ENCODE measurements around the gene GFRA1.

The GFRA1 gene

DNA sequence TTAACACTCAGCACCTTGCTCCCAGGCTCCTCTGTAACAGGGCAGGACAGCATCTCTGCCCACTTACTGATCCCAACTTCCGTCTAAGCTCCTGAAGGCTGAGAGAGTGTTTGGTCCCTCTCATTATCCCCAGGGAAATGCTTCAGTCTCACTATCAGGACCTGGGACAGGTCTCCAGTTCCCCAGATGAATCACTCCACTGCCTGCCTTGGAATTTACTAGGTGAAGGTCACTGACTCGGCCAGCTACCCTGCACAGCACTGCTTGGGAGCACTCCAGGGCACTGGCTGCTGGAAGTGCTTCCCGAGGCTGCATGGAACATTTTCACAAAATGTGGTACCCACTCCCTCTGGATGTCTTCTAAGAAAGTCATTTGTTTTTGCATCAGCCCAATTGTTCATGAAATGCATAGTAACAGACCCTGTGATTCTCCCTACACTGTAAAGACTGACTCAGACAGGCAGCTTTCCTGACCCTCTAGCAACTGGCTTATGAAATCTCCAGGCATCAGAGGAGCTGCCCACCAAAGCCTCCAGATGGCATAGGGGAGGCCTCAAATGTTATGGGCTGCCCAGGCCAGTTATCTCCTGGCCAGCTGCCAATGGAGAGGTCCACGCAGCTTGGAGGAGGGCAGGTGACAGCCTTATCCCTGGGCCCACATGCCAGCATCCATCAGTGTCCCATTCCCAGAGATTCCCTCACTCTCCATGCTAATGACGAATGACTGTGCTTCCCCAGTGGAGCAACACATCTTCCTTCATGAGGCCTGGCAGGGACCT, 89.1 kb downstream of the GFRA1 start:
- TF ChIP-seq, protein P1, sequence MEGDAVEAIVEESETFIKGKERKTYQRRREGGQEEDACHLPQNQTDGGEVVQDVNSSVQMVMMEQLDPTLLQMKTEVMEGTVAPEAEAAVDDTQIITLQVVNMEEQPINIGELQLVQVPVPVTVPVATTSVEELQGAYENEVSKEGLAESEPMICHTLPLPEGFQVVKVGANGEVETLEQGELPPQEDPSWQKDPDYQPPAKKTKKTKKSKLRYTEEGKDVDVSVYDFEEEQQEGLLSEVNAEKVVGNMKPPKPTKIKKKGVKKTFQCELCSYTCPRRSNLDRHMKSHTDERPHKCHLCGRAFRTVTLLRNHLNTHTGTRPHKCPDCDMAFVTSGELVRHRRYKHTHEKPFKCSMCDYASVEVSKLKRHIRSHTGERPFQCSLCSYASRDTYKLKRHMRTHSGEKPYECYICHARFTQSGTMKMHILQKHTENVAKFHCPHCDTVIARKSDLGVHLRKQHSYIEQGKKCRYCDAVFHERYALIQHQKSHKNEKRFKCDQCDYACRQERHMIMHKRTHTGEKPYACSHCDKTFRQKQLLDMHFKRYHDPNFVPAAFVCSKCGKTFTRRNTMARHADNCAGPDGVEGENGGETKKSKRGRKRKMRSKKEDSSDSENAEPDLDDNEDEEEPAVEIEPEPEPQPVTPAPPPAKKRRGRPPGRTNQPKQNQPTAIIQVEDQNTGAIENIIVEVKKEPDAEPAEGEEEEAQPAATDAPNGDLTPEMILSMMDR (IDR thresholded peaks at IDR 0.05; ENCODE audit: control insufficient read depth, insufficient read depth, low read depth, low read length, missing control alignments), result no peak
- DNase-seq (ENCODE audit: low read depth), result no peak
- H3K4me3 ChIP-seq (ENCODE audit: control insufficient read depth, low read depth, low read length), result no peak overlapping the region

DNA sequence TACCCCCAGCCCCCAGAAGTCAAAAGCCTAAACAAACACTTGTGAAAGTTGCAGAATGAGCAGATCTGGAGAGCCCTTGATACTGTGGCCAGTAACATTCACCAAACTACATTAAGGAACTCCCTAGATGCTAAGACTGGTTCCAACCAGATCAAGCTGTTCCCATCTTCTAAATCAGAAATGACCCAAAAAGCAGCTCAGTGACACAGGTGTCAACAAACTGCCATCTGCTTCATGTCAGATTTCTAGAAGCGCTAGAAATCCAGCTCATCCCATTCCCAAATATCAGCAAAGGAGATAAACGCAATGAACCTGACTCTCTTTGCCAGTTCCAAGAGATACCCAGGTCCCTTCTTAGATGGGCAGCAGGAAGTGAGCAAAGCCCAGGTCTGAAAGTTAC, 90.6 kb downstream of the GFRA1 start:
- TF ChIP-seq, protein P1 (IDR thresholded peaks at IDR 0.05; ENCODE audit: control insufficient read depth, insufficient read depth, low read depth, low read length, missing control alignments), result no peak
- no peak for DNase-seq (ENCODE audit: low read depth)

DNA sequence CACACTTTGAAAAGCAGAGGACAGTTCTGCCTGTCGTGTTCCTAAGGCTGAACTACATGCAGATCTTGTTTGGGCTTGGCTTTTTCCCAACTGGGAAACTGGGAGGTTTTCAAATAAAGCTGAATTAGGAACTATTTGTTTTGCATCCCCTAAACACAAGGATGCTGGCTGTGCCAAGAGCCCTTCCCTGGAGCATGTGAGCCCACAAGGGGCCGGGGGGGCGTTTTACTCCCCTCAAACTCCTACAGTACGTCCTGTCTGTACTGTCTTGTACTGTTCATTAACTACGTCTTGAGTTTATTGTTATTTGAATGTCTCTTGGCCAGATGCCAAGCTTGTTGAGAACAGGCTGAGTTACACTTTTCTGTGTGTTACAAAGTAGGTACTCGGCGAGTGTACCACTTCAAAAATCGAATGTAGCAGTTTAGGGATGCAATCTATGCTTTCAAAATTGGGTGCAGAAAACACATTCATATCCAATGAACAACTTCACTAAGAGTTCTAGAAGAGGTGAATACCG, 94.9 kb downstream of the GFRA1 start:
- no peak for DNase-seq (ENCODE audit: low read depth)
- TF ChIP-seq, protein P1 (IDR thresholded peaks at IDR 0.05; ENCODE audit: control insufficient read depth, insufficient read depth, low read depth, low read length, missing control alignments), result no peak
- H3K4me3 ChIP-seq (ENCODE audit: control insufficient read depth, low read depth, low read length), result no peak overlapping the region

More for the DNA sequence above, 90.6 kb downstream of the GFRA1 start:
- H3K4me3 ChIP-seq (ENCODE audit: control insufficient read depth, low read depth, low read length), result no peak overlapping the region

DNA sequence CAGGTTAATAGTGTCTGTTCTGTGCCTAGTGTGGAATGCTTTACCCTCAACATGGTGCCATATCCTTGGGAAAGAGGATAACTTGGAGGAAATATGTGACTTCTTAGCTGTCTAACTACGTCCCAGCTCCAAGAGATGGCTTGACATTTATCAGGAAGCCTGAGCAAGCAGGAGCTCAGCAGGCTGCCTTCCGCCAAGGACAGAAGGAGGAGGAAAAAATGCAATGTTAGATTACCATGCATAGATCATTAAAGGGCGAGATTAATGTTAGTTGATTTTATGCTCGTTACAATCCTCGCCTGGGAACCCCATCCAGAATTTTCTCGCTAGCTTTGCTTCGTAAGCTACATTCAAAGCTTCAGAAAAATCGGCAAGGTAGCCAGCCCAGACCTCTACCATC, 97.8 kb downstream of the GFRA1 start:
- no peak overlapping the region for H3K4me3 ChIP-seq (ENCODE audit: control insufficient read depth, low read depth, low read length)
- TF ChIP-seq, protein P1 (IDR thresholded peaks at IDR 0.05; ENCODE audit: control insufficient read depth, insufficient read depth, low read depth, low read length, missing control alignments), result no peak
- no peak for DNase-seq (ENCODE audit: low read depth)

DNA sequence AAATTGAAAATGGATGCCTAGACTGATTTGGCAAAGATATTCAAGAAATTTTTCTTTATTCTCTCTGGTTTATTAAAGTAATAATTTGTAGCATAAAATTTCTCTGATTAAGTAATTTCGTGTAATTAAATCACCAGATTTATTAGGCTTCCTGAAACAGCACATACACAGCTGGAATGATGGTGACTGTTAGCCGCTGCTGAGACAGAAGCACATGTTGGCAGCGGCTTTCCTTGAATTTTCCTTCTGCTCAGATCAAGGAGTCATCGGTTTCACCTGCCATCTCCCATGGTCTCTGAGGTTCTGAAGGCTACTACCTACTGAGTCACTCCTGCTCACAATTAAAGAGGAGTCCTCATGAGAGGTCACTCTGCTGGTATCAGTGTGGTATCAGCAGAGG, 101.5 kb downstream of the GFRA1 start:
- TF ChIP-seq, protein P1 (IDR thresholded peaks at IDR 0.05; ENCODE audit: control insufficient read depth, insufficient read depth, low read depth, low read length, missing control alignments), result no peak
- no peak overlapping the region for H3K4me3 ChIP-seq (ENCODE audit: control insufficient read depth, low read depth, low read length)
- DNase-seq (ENCODE audit: low read depth), result no peak

DNA sequence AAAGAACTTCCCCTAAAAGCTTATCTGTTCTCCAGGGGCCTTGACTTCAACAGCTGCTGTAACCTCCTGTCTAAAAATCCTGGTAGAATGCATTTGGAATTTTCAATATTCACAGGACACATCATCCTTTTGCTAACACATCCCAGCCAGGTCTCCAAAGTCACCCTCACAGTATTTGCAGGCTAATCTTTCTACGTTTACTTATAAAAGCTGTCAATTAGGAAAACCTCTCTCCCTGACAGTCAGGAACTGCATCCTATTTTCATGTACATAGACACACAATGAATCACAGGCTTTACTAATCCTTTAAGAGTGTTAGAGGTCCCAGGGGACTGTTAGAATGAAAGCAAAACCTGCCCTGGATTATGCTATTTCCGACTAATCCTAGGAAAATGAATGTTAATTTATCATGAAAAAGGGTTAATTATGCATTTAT, 102.2 kb downstream of the GFRA1 start:
- DNase-seq (ENCODE audit: low read depth), result peak; percentile 24
- H3K4me3 ChIP-seq (ENCODE audit: control insufficient read depth, low read depth, low read length), result no peak overlapping the region
- TF ChIP-seq, protein P1 (IDR thresholded peaks at IDR 0.05; ENCODE audit: control insufficient read depth, insufficient read depth, low read depth, low read length, missing control alignments), result no peak
